OCI-LY1 (cell line): ENCODE data around the gene CENPO.

Source experiments
- H2AFZ ChIP-seq: fragments of 200-600 bp; sonication (generic), shearing (Covaris generic); 2 replicates; pipeline ENCODE4 v1.6.0; 2014; ENCODE audit warnings: antibody characterized with exemption, mild to moderate bottlenecking, low read length
- H3F3A ChIP-seq: fragments of 200-600 bp; sonication (generic), shearing (Covaris generic); 2 replicates; pipeline ENCODE4 v1.6.0; 2014; ENCODE audit warnings: mild to moderate bottlenecking, antibody characterized with exemption, low read length, moderate library complexity; ENCODE audit not compliant: insufficient read depth
- H3K27ac ChIP-seq: fragments of 200-600 bp; sonication (generic); 2 replicates; pipeline ENCODE4 v1.5.1; 2014; ENCODE audit warnings: low read length, mixed run types, mild to moderate bottlenecking, low read depth; ENCODE audit not compliant: poor library complexity, severe bottlenecking
- H3K27me3 ChIP-seq: fragments of 200-600 bp; sonication (generic); 2 replicates; pipeline ENCODE4 v1.6.0; 2014; ENCODE audit warnings: antibody characterized with exemption, mild to moderate bottlenecking, low read length, moderate library complexity; ENCODE audit not compliant: insufficient read depth
- H3K36me3 ChIP-seq: fragments of 200-600 bp; sonication (generic); 2 replicates; pipeline ENCODE4 v1.6.1; 2014; ENCODE audit warnings: mild to moderate bottlenecking, antibody characterized with exemption, low read length, moderate library complexity, mixed read lengths; ENCODE audit not compliant: insufficient read depth
- H3K4me1 ChIP-seq: fragments of 200-600 bp; sonication (generic); 2 replicates; pipeline ENCODE4 v1.5.1; 2014; ENCODE audit warnings: mild to moderate bottlenecking, low read length, moderate library complexity; ENCODE audit not compliant: insufficient read depth, severe bottlenecking
- H3K4me2 ChIP-seq: fragments of 200-600 bp; sonication (generic), shearing (Covaris generic); 2 replicates; pipeline ENCODE4 v1.6.1; 2014; ENCODE audit warnings: low read length
- H3K4me3 ChIP-seq: fragments of 200-600 bp; sonication (generic); 2 replicates; pipeline ENCODE4 v1.5.1; 2014; ENCODE audit warnings: low read length, low read depth, mild to moderate bottlenecking, mixed read lengths; ENCODE audit not compliant: poor library complexity, severe bottlenecking
- H3K79me2 ChIP-seq: fragments of 200-600 bp; shearing (Covaris generic); 2 replicates; pipeline ENCODE4 v1.6.1; 2016; ENCODE audit warnings: mixed run types, low read length, mixed read lengths; ENCODE audit not compliant: insufficient read depth
- H3K9ac ChIP-seq: fragments of 200-600 bp; sonication (generic), shearing (Covaris generic); 2 replicates; pipeline ENCODE4 v1.6.1; 2014; ENCODE audit warnings: mild to moderate bottlenecking, low read length, mixed read lengths
- H3K9me2 ChIP-seq: fragments of 200-600 bp; sonication (generic), shearing (Covaris generic); 2 replicates; pipeline ENCODE4 v1.6.1; 2014; ENCODE audit warnings: low read depth, mild to moderate bottlenecking, low read length, mixed read lengths
- H3K9me3 ChIP-seq: fragments of 200-600 bp; shearing (Covaris generic); 2 replicates; pipeline ENCODE4 v1.6.1; 2014; ENCODE audit warnings: low read length, mixed read lengths
- H4K20me1 ChIP-seq: fragments of 200-600 bp; sonication (generic), shearing (Covaris generic); 2 replicates; pipeline ENCODE4 v1.6.0; 2016; ENCODE audit warnings: mild to moderate bottlenecking, low read length; ENCODE audit not compliant: insufficient read depth
- EZH2 ChIP-seq: fragments of 200-600 bp; sonication (generic), shearing (Covaris generic); IDR thresholded peaks from 2 replicates; pipeline ENCODE4 v1.8.0; 2017; ENCODE audit warnings: borderline replicate concordance, mixed run types, mild to moderate bottlenecking, antibody characterized with exemption, low read length, moderate library complexity, mixed read lengths
- TF ChIP-seq, protein P1 (sequence below): fragments of 200-600 bp; sonication (generic), shearing (Covaris generic); IDR thresholded peaks from 2 replicates; pipeline ENCODE4 v1.5.1; 2017; ENCODE audit warnings: mild to moderate bottlenecking, antibody characterized with exemption, low read length, moderate library complexity, mixed read lengths

CENPO gene

DNA sequence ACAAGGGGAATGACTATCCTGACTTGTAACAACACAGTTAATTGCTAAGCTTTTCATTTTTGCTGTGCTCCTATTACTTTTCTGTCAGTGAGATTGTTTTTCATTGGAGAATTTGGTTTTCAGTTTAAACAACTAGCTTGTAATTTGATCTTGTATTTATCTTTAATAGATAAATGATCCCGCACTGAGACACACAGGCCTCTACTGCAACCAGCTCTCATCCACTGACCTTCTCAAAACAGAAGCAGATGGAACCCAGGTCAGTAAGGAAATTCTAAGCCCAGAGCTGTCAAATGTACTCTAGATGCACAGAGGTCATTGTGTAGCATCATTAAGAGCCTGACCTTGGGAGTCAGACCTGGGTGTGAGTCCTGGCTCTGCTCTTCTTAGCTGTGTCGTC lies 30.7 kb upstream of the CENPO start:
- no peaks in the 10 kb centered on the region for H4K20me1 ChIP-seq
- peaks cover 21% of the 10 kb centered on the region; the same call in 1 of the 2 replicates for H3K36me3 ChIP-seq
- no peak overlapping the region for H2AFZ ChIP-seq
- no peaks in the 10 kb centered on the region for H3K9me2 ChIP-seq
- H3K4me3 ChIP-seq, result no peak overlapping the region
- H3K27me3 ChIP-seq, result no peaks in the 10 kb centered on the region
- TF ChIP-seq EZH2, result no peak
- TF ChIP-seq, protein P1, sequence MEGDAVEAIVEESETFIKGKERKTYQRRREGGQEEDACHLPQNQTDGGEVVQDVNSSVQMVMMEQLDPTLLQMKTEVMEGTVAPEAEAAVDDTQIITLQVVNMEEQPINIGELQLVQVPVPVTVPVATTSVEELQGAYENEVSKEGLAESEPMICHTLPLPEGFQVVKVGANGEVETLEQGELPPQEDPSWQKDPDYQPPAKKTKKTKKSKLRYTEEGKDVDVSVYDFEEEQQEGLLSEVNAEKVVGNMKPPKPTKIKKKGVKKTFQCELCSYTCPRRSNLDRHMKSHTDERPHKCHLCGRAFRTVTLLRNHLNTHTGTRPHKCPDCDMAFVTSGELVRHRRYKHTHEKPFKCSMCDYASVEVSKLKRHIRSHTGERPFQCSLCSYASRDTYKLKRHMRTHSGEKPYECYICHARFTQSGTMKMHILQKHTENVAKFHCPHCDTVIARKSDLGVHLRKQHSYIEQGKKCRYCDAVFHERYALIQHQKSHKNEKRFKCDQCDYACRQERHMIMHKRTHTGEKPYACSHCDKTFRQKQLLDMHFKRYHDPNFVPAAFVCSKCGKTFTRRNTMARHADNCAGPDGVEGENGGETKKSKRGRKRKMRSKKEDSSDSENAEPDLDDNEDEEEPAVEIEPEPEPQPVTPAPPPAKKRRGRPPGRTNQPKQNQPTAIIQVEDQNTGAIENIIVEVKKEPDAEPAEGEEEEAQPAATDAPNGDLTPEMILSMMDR, result no peak
- no peaks in the 10 kb centered on the region for H3K79me2 ChIP-seq
- no peaks in the 10 kb centered on the region for H3K4me1 ChIP-seq
- H3K27ac ChIP-seq, result no peak overlapping the region
- H3F3A ChIP-seq, result no peaks in the 10 kb centered on the region
- H3K4me2 ChIP-seq, result no peak overlapping the region
- no peaks in the 10 kb centered on the region for H3K9me3 ChIP-seq
- H3K9ac ChIP-seq, result no peak overlapping the region

DNA sequence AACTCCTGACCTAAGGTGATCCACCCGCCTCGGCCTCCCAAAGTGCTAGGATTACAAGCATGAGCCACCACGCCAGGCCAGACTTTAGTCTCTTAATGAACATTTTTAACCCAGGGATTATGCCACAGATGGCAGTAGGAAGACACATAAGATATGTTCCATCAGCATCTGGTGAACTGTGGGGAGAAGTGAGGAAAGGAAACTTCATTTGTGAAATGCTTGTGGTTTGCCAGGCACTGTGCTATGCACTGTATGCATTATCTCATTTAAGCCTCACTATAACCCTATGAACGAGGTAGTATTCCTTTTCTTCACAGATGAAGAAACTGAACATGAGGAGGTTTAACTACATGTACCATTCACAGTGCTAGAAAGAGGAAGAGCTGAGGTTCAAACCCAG lies 29.4 kb upstream of the CENPO start:
- H3F3A ChIP-seq, result no peaks in the 10 kb centered on the region
- no peaks in the 10 kb centered on the region for H3K4me1 ChIP-seq
- H3K4me3 ChIP-seq, result no peak overlapping the region
- H3K79me2 ChIP-seq, result no peaks in the 10 kb centered on the region
- no peak overlapping the region for H3K4me2 ChIP-seq
- H3K9me3 ChIP-seq, result no peaks in the 10 kb centered on the region
- H4K20me1 ChIP-seq, result no peaks in the 10 kb centered on the region
- no peak overlapping the region for H3K27ac ChIP-seq
- H2AFZ ChIP-seq, result no peak overlapping the region
- H3K27me3 ChIP-seq, result no peaks in the 10 kb centered on the region
- TF ChIP-seq, protein P1, result no peak
- no peaks in the 10 kb centered on the region for H3K9me2 ChIP-seq
- no peak overlapping the region for H3K9ac ChIP-seq
- peaks cover 12% of the 10 kb centered on the region; the same call in 1 of the 2 replicates for H3K36me3 ChIP-seq

DNA sequence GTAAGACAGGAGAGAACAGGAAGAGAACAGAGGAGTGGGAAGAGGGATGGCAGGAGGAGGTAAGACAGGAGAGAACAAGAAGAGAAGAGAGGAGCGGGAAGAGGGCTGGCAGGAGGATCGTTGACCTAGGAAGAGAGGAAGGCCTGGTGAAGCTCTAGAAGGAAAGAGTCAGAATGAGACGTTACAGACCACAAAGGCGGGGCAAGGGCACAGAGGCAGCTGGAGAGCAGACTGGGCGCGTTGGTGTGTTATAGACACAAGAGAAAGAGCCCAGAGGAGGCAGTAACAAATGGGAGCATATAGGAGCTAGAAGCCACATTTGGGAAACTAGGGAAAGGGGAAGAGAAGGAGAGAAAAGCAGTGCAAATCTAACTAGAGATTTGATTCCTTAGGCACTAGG lies 26.6 kb upstream of the CENPO start:
- Histone ChIP-seq H4K20me1 (no peaks in the 10 kb centered on the region), H3K9me3 (no peaks in the 10 kb centered on the region), H3K4me1 (no peaks in the 10 kb centered on the region), H3K4me3 (no peak overlapping the region), H3F3A (no peaks in the 10 kb centered on the region), H3K36me3 (peaks cover 9% of the 10 kb centered on the region; the same call in 1 of the 2 replicates), H3K27ac (no peak overlapping the region), H2AFZ (no peak overlapping the region), H3K9ac (no peak overlapping the region), H3K27me3 (no peaks in the 10 kb centered on the region), H3K4me2 (no peak overlapping the region), H3K9me2 (no peaks in the 10 kb centered on the region), H3K79me2 (no peaks in the 10 kb centered on the region)
- TF ChIP-seq, protein P1, result no peak
- no peak for TF ChIP-seq EZH2
